Hematopoietic multipotent progenitor cell (in vitro differentiated cells): Measurements from ENCODE around the gene CLMP. TPM values are rescaled to one million over a fixed set of nuclear protein-coding genes. Genes with fewer than 3 reads are reported as not detected.

Experiments
- DNase-seq, 3 donors: peaks; one replicate each; pipeline ENCODE4 v3.0.0-alpha.2; 2011 to 2015; ENCODE audit warnings: low read depth in 2 of 3, low spot score in 2 of 3
- total RNA-seq: library from RNA; depleted of rRNA; stranded (reverse); fragments of >200 nt; gene quantifications from one replicate; pipeline ENCODE4 v1.2.3, GENCODE V29; 2012

CLMP gene, protein sequence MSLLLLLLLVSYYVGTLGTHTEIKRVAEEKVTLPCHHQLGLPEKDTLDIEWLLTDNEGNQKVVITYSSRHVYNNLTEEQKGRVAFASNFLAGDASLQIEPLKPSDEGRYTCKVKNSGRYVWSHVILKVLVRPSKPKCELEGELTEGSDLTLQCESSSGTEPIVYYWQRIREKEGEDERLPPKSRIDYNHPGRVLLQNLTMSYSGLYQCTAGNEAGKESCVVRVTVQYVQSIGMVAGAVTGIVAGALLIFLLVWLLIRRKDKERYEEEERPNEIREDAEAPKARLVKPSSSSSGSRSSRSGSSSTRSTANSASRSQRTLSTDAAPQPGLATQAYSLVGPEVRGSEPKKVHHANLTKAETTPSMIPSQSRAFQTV
- under 0.01 TPM for total RNA-seq

GRCh38 chr11:123195188-123196059 lies at the start of gene CLMP:
Gene CLMP (minus strand): TSS chr11:123195248. CDS start chr11:123194940, 308 bp downstream.
- peak in 2 of 3 donors; percentile 30 to 45 for DNase-seq

DNA sequence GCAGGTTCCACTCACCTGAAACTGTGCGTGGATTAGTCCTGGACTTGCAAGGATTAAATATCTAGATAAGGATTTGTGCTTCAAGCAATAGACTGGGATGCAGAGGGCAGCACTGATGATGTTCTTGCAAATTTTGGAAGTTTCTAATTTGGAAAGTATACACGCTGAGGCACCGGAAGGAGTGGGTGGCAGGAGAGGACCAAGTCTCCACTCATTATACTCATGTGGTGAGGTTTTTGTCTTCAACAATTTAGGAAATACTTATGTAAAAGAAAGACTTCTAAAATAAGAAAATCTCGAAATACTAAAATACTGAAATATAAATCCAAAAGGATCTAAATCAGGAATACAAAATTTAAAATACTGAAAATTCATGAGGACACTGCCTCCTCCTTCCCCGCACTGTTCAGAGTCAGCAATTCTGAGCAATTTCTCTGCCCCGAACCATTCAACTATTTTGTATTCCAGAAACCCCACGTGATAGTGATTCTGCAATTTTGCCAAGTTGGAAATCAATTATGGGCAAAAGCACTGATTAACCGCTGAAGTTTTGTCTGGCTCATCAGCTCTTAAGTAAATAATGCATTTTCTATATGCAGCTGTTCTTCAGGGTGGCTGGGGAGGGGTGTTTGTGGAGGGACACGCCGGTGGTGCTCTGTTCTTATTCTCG lies 47.0 kb upstream of the CLMP start:
- DNase-seq = no peak

- DNase-seq = no peak
Observed at GRCh38 chr11:123241294-123241693, 46.2 kb upstream of the CLMP start.

DNA sequence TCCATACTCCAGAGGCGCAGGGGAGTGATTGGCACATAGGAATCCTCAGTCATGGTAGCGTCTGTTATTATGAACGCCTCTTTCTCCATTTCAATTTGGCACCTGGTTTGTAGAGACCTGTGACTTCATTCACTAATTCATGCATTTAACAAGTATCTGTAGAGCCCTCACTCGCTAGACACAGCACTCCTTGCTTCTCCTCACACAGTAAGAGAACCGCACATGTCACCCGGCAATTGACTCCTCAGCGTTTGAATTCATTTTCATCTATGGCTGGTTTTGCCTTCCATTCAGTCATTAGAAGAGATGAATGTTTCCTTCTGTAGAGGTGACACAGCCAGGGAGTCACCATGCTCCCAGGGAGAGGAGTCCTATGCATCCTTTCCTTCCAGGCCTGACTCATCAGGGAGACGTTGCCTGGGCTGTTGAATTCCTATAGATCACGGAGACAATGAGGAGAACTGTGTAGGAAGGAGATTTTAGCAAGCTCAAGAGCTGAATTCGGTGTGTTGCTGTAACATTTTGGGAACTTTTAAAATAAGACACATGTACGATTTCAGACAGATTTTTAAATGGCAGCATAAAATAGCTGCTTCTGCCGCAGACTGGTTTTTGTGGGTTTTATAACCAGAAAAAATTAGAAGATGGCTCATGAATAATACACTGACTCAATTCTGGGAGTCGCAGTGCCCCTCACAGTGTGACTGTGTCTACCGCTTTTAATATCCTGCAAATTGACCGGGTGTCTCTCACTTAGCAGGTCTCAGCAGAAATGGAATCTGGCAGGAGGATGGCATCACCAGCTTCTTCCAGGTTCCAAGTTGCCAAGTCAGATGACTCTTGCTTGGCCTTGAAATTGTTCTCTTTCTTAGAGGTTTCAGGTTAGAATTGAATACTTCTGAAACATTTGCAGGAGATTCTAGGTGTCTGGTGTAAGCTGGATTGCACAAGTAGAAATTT lies 44.4 kb upstream of the CLMP start:
- DNase-seq = no peak

DNA sequence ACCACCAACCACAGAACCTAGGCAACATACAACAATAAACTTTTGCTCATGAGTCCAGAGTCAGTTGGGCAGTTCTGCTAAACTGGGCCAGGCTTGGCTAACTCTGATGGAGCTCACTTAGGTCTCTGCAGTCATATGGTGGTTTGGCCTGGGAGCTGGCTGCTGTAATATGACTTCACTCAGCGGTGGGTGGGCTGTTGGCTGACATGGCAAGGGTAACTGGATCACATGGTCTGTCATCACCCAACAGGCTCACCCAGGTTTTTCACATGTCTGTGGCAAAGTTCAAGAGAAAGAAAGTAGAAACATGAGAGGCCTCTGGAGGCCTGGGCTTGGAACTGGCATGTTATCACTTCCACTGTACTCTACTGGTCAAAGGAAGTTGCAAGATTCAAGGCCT lies 43.2 kb upstream of the CLMP start:
- no peak for DNase-seq

- no peak for DNase-seq
Observed at GRCh38 chr11:123236879-123237278, 41.8 kb upstream of the CLMP start.

- DNase-seq = no peak
Observed at GRCh38 chr11:123235656-123236261, 40.7 kb upstream of the CLMP start.

DNA sequence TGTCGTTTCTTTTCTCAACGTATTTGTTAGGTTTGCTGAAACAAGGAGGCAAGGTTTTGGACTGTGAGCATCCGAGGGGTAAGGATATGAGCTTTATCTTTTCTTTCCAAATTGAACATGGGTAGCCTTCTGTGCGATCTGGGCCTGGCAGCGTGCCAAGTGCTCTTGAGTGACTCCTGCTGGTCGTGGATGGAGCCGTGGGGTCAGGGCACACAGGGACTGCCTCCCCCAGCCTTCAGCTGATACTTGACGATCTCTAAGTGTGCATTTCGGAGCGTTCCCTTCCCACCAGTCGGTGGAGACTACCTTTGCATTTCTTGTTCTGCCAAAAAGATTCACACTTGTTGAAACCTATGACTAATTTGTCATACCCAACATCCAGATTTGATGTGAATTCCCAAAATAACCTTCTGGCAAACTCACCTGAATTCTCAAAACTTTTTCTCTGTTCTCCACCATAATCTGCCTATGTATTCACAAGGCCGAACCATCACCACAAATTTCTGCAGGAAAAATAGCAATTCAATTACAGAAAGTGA lies 40.1 kb upstream of the CLMP start:
- peak in 2 of 3 donors; percentile 54 to 71 for DNase-seq

DNA sequence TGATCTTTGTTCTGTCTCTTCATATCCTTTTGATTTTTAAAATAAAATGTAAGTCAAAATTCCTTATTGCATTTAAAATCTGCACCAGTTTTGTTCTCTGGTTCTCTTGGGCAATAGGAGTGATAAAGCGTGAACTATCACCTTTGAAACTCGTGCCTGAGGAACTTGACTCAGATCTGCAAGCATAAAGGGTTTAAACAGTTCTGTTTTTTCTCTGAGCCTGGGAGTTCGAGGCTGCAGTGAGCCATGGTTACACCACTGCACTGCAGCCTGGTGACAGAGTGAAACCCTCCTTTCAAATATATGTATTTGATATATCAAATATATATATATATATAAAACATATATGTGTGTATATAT lies 38.9 kb upstream of the CLMP start:
- DNase-seq = no peak

DNA sequence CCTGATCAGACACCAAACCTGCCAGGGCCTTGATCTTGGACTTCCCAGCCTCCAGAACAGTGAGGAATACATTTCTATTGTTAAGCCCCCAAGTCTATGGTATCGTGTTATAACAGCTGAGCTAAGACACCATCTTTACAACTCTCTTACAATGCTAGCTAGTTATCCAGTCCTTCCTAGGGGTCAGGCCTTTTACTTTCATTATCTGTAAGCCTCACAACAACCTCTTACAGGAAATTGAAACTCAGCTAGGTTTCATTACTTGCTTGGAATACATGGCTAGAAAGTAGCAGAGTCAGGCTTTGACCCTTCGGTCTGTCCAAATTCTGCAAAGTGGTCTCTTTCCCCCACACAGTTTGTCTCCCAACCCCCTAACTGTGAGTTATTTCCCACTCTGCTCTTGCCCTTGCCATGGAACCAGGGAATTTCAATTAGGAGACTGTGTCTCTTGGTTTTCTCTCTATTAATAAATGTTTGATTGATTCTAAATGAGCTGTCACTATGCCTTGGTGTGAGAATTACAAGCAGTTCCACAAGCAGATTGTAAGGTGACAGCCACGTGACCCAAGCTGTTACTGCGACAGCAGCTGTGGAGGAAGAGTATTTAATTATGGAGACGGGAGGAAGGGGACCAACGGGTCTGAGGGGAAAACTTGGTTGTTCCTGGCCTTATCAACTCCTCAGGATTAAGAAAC lies 38.4 kb upstream of the CLMP start:
- peak in 1 of 3 donors; percentile 20 for DNase-seq

DNA sequence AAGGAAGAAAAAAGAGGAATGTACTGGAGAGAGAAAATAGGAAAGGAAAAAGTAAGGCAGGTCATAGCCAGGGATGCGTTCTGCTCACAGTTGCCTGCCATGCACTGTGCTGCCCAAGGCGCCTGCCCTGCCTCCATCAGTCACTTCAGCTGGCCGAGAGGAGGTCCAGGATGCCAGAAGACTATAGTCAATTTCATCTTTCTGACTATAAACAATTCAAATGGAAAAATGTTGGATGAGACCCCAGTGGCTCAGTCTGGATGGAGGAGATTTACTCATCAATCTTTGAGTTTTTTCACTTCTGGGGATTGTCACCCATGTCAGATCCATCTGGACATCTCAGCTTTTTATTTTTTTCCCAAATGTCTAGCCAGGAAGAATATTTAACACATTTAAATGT lies 36.7 kb upstream of the CLMP start:
- DNase-seq = no peak

DNA sequence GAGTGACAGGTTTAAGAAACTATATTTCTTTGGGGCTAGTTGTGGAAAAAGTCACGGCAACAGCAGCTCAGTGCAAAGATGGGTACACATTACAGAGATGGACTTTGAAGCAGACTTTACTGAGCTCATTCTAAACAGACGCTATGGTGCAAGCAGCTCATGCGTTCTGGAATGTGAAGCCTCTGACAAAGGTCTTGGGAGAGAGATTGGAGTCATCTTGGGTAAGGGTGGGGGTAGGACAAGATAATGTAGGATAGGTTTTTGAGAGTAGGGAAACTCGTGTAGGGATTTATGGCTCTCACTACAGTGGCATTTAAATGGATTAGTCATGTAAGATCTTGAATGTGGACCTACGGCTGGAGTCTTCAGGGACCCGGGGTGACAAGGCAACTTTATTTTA lies 36.2 kb upstream of the CLMP start:
- no peak for DNase-seq

DNA sequence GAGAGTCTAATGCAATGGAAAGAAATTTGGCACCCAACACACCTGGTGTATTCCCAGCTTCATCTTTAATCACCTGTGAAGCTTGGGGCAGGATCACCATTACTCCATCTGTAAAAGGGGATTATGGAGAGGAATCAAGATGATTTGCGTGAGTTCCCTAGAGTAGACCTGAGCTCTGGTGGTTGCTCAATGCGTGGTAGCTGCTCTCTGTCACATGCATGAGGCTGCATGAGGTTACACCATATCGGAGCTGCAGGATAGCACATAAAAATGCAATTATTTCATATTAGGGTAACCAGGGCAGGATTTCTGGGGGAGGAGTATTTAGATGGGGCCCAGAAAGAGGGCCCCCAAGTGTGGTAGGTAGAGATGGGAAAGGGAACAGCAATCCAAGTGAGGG lies 35.3 kb upstream of the CLMP start:
- DNase-seq = no peak

GRCh38 chr11:123228496-123229163 lies 33.6 kb upstream of the CLMP start:
- DNase-seq = no peak

DNA sequence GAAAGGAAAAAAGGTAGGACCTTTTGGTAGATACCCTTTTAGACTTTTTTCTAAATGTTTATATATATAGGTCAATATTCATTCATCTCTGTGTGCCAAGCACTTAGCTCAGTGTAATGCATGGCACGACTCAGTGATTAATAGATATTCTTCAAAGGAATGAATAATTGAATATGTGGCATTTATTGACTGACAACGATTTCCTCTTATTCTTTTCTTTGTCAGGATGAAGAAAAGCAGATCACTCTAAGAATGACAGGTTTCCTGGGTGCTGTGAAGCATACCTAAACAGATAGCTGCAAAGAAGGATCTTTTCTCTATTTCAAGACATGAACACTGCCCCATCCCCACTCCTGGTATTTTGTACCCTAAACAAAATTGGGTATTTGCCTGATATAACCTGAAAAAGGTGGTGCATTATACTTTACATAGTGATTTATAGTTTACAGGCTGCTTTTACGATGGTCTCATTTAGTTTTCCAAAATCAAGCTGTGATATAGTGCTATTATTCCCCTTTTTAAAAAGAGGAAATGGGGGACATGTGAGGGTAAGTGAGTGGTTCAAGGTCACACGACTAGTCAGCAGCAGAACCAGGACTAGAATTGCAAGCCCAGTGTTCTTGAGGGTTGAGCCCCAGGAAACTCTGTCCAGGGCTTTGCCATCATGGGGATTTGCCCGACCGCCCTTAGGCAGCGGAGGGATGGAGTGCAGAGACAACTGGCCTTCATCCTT lies 32.9 kb upstream of the CLMP start:
- DNase-seq = no peak

DNA sequence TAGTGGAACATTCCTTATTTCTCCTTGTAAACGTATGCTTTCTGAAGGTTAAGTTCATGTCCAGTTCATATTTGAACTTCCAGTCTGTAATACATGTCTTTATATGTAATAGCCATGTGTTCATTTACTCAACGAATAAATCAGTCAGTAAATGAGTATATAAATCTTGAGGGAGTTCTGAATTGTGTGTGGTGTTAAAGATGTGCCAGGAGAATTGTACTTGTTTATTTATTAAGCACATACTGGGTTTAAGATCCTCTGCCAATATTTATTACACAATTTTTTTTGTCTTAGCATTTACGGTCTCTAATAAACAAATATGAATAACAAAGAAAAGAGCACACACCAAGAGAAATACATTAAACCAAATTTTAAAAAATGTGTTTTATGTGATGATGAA lies 26.5 kb upstream of the CLMP start:
- DNase-seq = no peak

GRCh38 chr11:123221096-123221561 lies 26.1 kb upstream of the CLMP start:
- DNase-seq = no peak
